MCF 10A (cell line): ENCODE measurements around the gene MTMR10. TPM values are rescaled to one million over a fixed set of nuclear protein-coding genes. Genes with fewer than 3 reads are reported as not detected.
A peak's percentile ranks its signal among the peaks of the same experiment; 100 is the strongest.

Source experiments
- BruUV-seq: library from RNA; stranded (reverse); fragments of 400-500 nt; replicated peaks from 2 replicates; lab custom pipeline; 2021; lab: Mats Ljungman, UMichigan
- CTCF ChIA-PET: fragments of 300-600 bp; sonication (Branson Sonifier 250); formaldehyde crosslinking; extraction: SDS; loops from one replicate; lab custom pipeline; 2021; ENCODE audit warnings: antibody characterized with exemption, inconsistent platforms; lab: Yijun Ruan, JAX
- POLR2A ChIA-PET: fragments of 300-600, 350-650 bp; sonication (Branson Sonifier 250); formaldehyde crosslinking; extraction: SDS; loops from one replicate; lab custom pipeline; 2020; ENCODE audit warnings: antibody characterized with exemption, inconsistent platforms; lab: Yijun Ruan, JAX
- DNase-seq: peaks from one replicate; pipeline ENCODE4 v3.0.0-alpha.2; 2018; ENCODE audit not compliant: unreplicated experiment
- H3K27ac Mint-ChIP-seq: one replicate; pipeline ENCODE4 v1.8.0; 2022; ENCODE audit warnings: mild to moderate bottlenecking, low read depth, mixed read lengths; ENCODE audit not compliant: unreplicated experiment
- H3K27me3 Mint-ChIP-seq: one replicate; pipeline ENCODE4 v1.8.0; 2022; ENCODE audit warnings: mixed read lengths; ENCODE audit not compliant: insufficient read depth, unreplicated experiment
- H3K36me3 Mint-ChIP-seq: one replicate; pipeline ENCODE4 v1.8.0; 2022; ENCODE audit warnings: mild to moderate bottlenecking, moderate library complexity, mixed read lengths; ENCODE audit not compliant: insufficient read depth, unreplicated experiment
- H3K4me1 Mint-ChIP-seq: one replicate; pipeline ENCODE4 v1.8.0; 2022; ENCODE audit warnings: mixed read lengths; ENCODE audit not compliant: insufficient read depth, unreplicated experiment
- H3K4me3 Mint-ChIP-seq: one replicate; pipeline ENCODE4 v1.8.0; 2022; ENCODE audit warnings: mild to moderate bottlenecking, moderate library complexity, mixed read lengths; ENCODE audit not compliant: unreplicated experiment
- H3K9me3 Mint-ChIP-seq: one replicate; pipeline ENCODE4 v1.8.0; 2022; ENCODE audit warnings: mixed read lengths; ENCODE audit not compliant: unreplicated experiment
- CTCF ChIP-seq: fragments of 200-600 bp; IDR thresholded peaks from one replicate; pipeline ENCODE4 v1.8.0; 2022; ENCODE audit warnings: antibody characterized with exemption, mild to moderate bottlenecking; ENCODE audit not compliant: unreplicated experiment
- intact Hi-C: fragments of 100-400 bp; cut with micrococcal nuclease; formaldehyde crosslinking; loops from 2 replicates; pipeline ENCODE4 v1.14.1; 2022
- total RNA-seq: library from RNA; stranded (reverse); gene quantifications from 2 replicates; pipeline ENCODE4 v1.2.3, GENCODE V29; 2022

MTMR10 gene
- total RNA-seq, 1 experiment from 2014 or later: 11.4 TPM

DNA sequence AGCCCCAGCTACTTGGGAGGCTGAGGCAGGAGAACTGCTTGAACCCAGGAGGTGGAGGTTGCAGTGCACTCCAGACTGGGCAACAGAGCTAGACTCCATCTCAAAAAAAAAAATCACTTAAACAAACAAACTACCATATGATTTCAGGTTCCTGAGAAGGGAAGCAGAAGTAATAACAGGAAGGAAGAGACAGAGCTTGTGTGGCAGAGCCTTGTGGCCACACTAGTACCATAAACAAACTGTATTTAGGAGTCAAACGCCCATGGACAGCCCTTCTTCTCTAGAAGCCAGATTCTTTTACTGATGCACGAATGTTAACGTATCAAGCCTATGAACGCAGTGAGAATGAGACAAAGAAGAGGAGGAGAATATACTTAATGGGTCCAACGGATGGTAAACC, 12.0 kb downstream of the MTMR10 start:
- H3K36me3 Mint-ChIP-seq: peaks cover 41% of the 10 kb centered on the region
- no peak for DNase-seq
- no peaks in the 10 kb centered on the region for H3K27me3 Mint-ChIP-seq
- no TSS peak for BruUV-seq
- TF ChIP-seq CTCF: no peak
- ChIA-PET CTCF (interaction anchor here (0.6 to 1.7 kb wide), 4 partner anchors 17 to 509 kb away, joined by 3 to 7 read pairs (median 4); no protein-coding TSS in a partner anchor), POLR2A (interaction anchor here (3.3 kb wide), 1 partner anchor 11 kb away, joined by 16 read pairs; the partner anchor contains the start of gene MTMR10)
- no peak overlapping the region for H3K4me3 Mint-ChIP-seq
- no peaks in the 10 kb centered on the region for H3K9me3 Mint-ChIP-seq
- intact Hi-C loops: no loop called here
- H3K4me1 Mint-ChIP-seq: peaks cover 7% of the 10 kb centered on the region
- H3K27ac Mint-ChIP-seq: no peak overlapping the region

DNA sequence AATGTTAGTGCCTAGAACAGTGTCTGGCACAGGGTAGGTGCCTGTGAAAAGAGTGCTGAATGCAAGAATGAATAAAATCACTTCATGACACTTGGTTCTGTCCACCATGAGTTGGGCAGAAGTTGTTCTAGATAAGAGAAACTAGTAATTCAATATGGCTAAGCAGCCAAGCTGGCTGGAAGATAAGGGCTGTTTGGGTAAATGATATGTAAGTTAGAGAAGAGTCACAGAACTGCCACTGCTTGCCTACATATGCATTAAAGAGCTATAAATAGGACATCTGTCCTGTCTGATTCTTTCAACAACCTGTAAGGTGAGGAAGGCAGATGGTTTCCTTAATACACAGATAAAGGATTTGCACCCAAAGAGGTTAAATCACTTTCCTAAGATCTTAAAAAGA, 13.1 kb downstream of the MTMR10 start:
- BruUV-seq: no TSS peak
- no peaks in the 10 kb centered on the region for H3K4me1 Mint-ChIP-seq
- no peak overlapping the region for H3K4me3 Mint-ChIP-seq
- TF ChIP-seq CTCF: no peak
- POLR2A ChIA-PET: interaction anchor here (0.6 to 3.3 kb wide), 7 partner anchors 8 to 352 kb away, joined by 3 to 16 read pairs (median 4); partner anchors contain the start of genes ARHGAP11B and MTMR10
- H3K27ac Mint-ChIP-seq: no peak overlapping the region
- no peaks in the 10 kb centered on the region for H3K27me3 Mint-ChIP-seq
- no peak for DNase-seq
- no peaks in the 10 kb centered on the region for H3K9me3 Mint-ChIP-seq
- CTCF ChIA-PET: interaction anchor here (1.2 to 1.6 kb wide), 3 partner anchors 10 to 17 kb away, joined by 3 to 6 read pairs (median 4); no protein-coding TSS in a partner anchor
- peaks cover 50% of the 10 kb centered on the region for H3K36me3 Mint-ChIP-seq
- intact Hi-C loops: no loop called here

DNA sequence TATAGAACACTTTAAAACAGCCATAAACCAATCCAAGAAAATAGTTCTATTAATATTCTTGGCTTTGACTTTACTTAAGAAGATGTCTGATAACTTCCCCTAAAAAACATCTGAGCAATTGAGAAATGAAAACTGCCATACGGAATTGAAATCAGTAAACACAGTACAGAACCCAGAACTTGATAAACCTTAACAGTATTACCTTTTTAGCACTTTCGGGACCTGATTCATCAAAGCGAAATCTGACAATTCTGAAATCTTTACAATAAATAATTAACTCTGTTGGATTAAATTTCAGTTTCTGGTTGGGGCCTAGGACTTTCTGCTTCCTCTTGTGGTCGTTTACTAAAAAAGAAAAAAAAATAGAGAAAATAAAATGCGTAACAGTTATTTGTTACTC, 17.3 kb downstream of the MTMR10 start:
- H3K4me1 Mint-ChIP-seq: no peaks in the 10 kb centered on the region
- no peaks in the 10 kb centered on the region for H3K9me3 Mint-ChIP-seq
- BruUV-seq: no TSS peak
- H3K27ac Mint-ChIP-seq: no peak overlapping the region
- DNase-seq: no peak
- no peak overlapping the region for H3K4me3 Mint-ChIP-seq
- peaks cover 42% of the 10 kb centered on the region for H3K36me3 Mint-ChIP-seq
- intact Hi-C loops: no loop called here
- H3K27me3 Mint-ChIP-seq: no peaks in the 10 kb centered on the region
- ChIA-PET CTCF (interaction anchor here (1.0 kb wide), 1 partner anchor 11 kb away, joined by 3 read pairs; no protein-coding TSS in a partner anchor), POLR2A (interaction anchor here (0.7 to 1.7 kb wide), 4 partner anchors 10 to 1064 kb away, joined by 3 to 6 read pairs (median 4); partner anchors contain the start of gene MTMR10)
- TF ChIP-seq CTCF: no peak

GRCh38 chr15:30973379-30973778, 18.0 kb downstream of the MTMR10 start:
- no peak overlapping the region for H3K27ac Mint-ChIP-seq
- POLR2A ChIA-PET: interaction anchor here (0.7 to 1.7 kb wide), 4 partner anchors 11 to 1064 kb away, joined by 3 to 6 read pairs (median 4); partner anchors contain the start of gene MTMR10
- TF ChIP-seq CTCF: no peak

More at GRCh38 chr15:30973379-30973778, 18.0 kb downstream of the MTMR10 start:
- H3K27me3 Mint-ChIP-seq: no peaks in the 10 kb centered on the region
- CTCF ChIA-PET: interaction anchor here (0.5 to 1.2 kb wide), 5 partner anchors 10 to 599 kb away, joined by 3 to 4 read pairs (median 3); no protein-coding TSS in a partner anchor
- DNase-seq: no peak
- BruUV-seq: TSS peak; percentile 12
- H3K4me1 Mint-ChIP-seq: no peaks in the 10 kb centered on the region
- peaks cover 42% of the 10 kb centered on the region for H3K36me3 Mint-ChIP-seq
- intact Hi-C loops: no loop called here
- H3K4me3 Mint-ChIP-seq: no peak overlapping the region
- no peaks in the 10 kb centered on the region for H3K9me3 Mint-ChIP-seq
